Prostate gland (tissue), 2 donors: ENCODE results near the gene TMTC1.

Experiments used
- POLR2AphosphoS5 ChIP-seq: sonication (generic); formaldehyde crosslinking; IDR thresholded peaks from one replicate; pipeline ENCODE4 v1.6.1; 2017; ENCODE audit warnings: antibody characterized with exemption
- TF ChIP-seq, protein P1 (sequence below), 4 experiments: fragments of 200-600 bp in 2 of 4; fragments of 450-650 bp in 2 of 4; sonication (generic) in 2 of 4; IDR thresholded peaks; 1 replicate in 3 of 4; 2 replicates in 1 of 4; pipeline ENCODE4 v1.5.1; 2016 to 2019; ENCODE audit warnings: antibody characterized with exemption in 4 of 4, mild to moderate bottlenecking in 2 of 4, moderate library complexity in 2 of 4

DNA sequence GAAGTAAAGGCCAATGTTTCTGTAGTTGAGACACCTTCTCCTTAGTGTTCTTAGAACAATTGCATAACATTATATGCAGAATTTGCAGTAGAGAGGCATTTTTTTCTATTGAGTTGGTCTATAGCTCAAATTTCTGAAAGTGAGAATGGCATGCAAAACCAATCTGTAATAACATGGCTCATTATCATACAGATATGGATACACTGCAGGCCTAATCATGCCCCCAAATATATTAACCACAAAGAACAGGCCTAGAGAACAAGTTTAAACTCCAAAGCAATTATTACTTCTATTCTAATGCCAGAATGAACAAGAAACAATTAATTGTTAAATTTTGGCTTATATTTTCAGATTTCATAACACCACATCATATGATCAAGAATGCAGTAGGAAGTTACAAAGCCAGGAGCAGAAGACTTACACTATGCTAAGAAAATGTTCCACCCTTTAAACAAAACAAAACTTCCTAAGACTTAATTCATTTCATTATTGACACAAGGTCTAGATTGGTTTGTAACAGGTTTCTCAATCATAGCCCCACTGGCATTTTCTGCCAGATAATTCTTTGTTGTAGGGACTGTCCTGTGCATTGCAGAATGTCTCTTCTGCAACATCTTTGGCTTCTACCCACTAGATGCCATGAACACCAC is 26.9 kb downstream of the TMTC1 start:
- no peak for TF ChIP-seq POLR2AphosphoS5
- TF ChIP-seq, protein P1, sequence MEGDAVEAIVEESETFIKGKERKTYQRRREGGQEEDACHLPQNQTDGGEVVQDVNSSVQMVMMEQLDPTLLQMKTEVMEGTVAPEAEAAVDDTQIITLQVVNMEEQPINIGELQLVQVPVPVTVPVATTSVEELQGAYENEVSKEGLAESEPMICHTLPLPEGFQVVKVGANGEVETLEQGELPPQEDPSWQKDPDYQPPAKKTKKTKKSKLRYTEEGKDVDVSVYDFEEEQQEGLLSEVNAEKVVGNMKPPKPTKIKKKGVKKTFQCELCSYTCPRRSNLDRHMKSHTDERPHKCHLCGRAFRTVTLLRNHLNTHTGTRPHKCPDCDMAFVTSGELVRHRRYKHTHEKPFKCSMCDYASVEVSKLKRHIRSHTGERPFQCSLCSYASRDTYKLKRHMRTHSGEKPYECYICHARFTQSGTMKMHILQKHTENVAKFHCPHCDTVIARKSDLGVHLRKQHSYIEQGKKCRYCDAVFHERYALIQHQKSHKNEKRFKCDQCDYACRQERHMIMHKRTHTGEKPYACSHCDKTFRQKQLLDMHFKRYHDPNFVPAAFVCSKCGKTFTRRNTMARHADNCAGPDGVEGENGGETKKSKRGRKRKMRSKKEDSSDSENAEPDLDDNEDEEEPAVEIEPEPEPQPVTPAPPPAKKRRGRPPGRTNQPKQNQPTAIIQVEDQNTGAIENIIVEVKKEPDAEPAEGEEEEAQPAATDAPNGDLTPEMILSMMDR (IDR thresholded peaks at IDR 0.05): no peak
